ENCODE results near the gene TBL1X. TPM values are rescaled to one million over a fixed set of nuclear protein-coding genes. Genes with fewer than 3 reads are reported as not detected.
"Not testable (repeated sequence)": the region's sequence is repeated elsewhere in the genome, so short reads cannot be mapped to it uniquely, and the experiment has no call there.

Gene TBL1X
- total RNA-seq, 2 donors from 2014 or later = 12.3 to 14.0 TPM

DNA sequence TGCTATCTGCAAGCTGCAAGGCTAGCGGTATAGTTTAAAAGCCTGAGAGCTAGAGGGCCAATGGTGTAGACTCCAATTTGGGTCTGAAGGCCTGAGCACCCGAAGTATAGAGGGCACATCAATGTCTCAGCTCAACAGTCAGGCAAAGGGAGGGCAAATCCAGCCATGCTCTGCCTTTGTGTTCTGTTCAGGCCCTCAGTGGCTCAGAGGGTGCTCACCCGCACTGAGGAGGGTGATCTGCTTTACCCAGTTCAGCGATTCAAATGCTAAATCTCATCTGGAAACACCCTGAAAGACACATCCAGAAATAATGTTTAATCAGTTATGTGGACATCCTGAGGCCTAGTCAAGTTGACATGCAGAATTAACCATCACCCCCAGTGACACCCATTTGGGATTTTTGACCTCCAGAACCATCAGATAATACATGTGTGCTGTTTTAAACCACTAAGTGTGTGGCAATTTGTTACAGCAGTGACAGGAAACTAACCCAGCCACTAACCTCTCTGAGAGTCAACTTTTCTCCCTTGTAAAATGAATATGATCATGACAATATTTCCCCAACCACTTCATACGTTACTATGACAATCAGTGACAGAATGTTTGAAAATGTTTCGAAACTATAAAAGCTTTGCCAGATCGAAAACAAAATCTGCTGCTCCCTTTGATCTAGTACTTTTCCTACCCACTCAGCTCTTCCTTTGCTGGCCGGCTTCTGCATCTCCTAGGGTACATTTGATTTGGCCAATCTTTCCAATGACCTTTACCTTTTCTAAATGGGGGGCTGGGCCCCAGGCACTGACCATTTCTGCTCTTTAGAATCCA is 8.4 kb upstream of the TBL1X start:
- Histone ChIP-seq H3K27me3 (no peaks in the 10 kb centered on the region), H3K9me3 (no peaks in the 10 kb centered on the region), H3K4me3 (no peak overlapping the region), H3K4me1 (no peaks in the 10 kb centered on the region), H3K36me3 (no peaks in the 10 kb centered on the region), H3K27ac (no peak overlapping the region)
- TF ChIP-seq, protein P1, sequence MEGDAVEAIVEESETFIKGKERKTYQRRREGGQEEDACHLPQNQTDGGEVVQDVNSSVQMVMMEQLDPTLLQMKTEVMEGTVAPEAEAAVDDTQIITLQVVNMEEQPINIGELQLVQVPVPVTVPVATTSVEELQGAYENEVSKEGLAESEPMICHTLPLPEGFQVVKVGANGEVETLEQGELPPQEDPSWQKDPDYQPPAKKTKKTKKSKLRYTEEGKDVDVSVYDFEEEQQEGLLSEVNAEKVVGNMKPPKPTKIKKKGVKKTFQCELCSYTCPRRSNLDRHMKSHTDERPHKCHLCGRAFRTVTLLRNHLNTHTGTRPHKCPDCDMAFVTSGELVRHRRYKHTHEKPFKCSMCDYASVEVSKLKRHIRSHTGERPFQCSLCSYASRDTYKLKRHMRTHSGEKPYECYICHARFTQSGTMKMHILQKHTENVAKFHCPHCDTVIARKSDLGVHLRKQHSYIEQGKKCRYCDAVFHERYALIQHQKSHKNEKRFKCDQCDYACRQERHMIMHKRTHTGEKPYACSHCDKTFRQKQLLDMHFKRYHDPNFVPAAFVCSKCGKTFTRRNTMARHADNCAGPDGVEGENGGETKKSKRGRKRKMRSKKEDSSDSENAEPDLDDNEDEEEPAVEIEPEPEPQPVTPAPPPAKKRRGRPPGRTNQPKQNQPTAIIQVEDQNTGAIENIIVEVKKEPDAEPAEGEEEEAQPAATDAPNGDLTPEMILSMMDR (IDR thresholded peaks at IDR 0.05) = no peak
- DNase-seq (ENCODE audit: low spot score) = no peak

DNA sequence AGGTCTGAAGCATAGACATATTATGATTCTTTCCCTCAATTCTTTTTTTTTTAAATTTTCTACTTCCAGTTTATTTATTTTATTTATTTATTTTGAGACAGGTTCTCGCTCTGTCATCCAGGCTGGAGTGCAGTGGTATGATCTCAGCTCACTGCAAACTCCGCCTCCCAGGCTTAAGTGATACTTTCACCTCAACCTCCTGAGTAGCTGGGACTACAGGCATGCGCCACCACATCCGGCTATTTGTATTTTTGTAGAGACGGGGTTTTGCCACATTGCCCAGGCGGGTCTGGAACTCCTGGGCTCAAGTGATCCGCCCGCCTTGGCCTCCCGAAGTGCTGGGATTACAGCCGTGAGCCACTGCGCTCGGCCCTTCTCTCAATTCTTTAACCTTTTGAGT is 6.8 kb upstream of the TBL1X start:
- not testable (repeated sequence) for H3K4me1 ChIP-seq; H3K9me3 ChIP-seq; H3K4me3 ChIP-seq; H3K27ac ChIP-seq; H3K27me3 ChIP-seq; H3K36me3 ChIP-seq; DNase-seq (ENCODE audit: low spot score)

DNA sequence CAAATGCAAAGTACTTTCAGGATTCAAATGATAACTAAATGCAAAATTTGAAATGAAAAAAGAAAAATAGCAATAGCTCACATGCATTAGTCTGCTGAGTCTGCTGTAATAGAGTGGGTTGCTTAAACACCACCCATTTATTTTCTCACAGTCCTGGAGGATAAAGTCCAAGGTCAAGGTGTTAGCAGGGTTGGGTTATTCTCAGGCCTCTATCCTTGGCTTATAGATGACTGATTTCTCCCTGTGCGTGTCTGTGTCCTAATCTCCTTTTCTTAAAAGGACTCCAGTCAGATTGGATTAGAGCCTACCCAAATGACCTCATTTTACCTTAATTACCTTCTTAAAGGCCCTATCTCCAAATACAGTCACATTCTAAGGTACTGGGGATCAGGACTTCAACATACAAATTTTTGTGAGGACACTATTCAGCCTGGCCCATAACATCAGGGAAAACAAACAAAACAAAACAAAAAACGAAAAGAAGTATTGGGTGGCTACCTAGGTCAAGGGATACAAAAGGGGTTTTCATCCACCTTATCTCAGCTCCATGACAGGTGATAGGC is 6.3 kb upstream of the TBL1X start:
- TF ChIP-seq, protein P1 (IDR thresholded peaks at IDR 0.05) = no peak
- Histone ChIP-seq H3K9me3 (no peaks in the 10 kb centered on the region), H3K4me3 (no peak overlapping the region), H3K36me3 (no peaks in the 10 kb centered on the region), H3K27me3 (no peaks in the 10 kb centered on the region), H3K27ac (no peak overlapping the region), H3K4me1 (peaks cover 0 to 11% of the 10 kb centered on the region in 2 donors)
- no peak for DNase-seq (ENCODE audit: low spot score)

DNA sequence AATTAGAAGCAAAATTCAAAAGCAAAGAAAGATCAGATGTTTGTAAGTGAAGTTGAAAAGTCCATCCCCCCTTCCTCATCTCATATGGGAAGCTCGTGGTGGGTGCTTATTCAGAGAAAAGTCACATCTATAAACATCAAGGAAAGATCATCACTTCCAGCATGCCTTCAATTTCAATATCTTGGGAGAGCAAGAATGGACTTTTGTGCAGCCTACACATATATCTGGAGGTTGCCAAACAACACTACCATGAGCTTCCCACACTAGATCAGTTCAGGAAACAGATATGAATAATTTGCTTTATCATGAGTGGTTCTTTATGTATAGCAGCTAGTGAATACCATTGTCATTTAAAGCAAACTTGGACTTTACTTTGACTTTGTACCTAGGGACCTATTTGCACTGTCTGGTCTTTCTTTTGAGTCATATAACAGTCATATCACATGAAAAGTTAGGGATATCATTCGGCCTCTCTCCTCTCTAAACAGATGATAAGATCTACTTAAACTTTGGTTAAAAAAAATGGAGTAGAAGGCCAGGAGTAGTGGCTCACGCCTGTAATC is 5.6 kb upstream of the TBL1X start:
- DNase-seq (ENCODE audit: low spot score) = no peak
- Histone ChIP-seq H3K4me1 (peaks cover 0 to 18% of the 10 kb centered on the region in 2 donors), H3K4me3 (no peak overlapping the region), H3K36me3 (no peaks in the 10 kb centered on the region), H3K27ac (no peak overlapping the region), H3K27me3 (no peaks in the 10 kb centered on the region), H3K9me3 (no peaks in the 10 kb centered on the region)
- TF ChIP-seq, protein P1 (IDR thresholded peaks at IDR 0.05) = no peak

DNA sequence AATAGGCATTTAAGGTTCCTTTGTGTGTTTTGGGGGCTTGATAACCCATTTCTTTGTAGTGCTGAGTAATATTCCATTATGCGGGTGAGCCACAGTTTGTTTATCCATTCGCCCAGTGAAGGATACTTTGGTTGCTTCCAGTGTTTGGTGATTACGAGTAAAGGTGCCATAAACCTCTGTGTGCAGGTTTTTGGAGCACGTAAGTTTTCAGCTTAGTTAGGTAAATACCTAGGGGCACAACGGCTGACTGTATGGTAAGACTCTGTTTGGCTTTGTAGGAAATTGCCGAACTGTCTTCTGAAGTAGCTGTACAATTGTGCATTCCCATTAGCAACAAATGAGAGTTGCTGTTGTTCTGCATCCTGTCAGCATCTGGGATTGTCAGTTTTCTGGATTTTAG is 3.8 kb upstream of the TBL1X start:
- TF ChIP-seq, protein P1 (IDR thresholded peaks at IDR 0.05) = no peak
- H3K4me1 ChIP-seq = peaks cover 0 to 26% of the 10 kb centered on the region in 2 donors
- H3K4me3 ChIP-seq = no peak overlapping the region
- H3K9me3 ChIP-seq = no peaks in the 10 kb centered on the region
- H3K27me3 ChIP-seq = peaks cover 0 to 4% of the 10 kb centered on the region in 2 donors
- no peaks in the 10 kb centered on the region for H3K36me3 ChIP-seq
- DNase-seq (ENCODE audit: low spot score) = no peak
- H3K27ac ChIP-seq = no peak overlapping the region

DNA sequence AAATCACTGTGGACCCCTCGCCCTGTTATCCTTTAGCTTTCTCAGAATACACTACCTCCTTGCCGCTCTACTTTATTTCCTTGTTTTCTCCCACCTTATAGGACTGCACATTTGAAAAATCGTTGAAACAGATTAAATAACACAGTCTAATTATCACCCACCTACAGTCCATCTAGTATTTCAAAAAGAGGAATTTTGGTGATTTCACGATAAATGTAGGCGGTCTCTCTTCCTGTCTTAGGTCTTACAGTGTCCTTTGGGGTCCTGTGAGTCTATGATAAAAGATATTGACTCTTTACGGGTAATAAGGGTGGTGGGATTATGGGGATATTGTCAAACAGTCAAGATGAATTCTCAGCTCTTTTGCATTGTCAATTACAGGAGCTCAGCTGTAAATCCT is 2.4 kb upstream of the TBL1X start:
- TF ChIP-seq, protein P1 (IDR thresholded peaks at IDR 0.05) = no peak
- Histone ChIP-seq H3K4me1 (peaks cover 0 to 36% of the 10 kb centered on the region in 2 donors), H3K4me3 (no peak overlapping the region), H3K27ac (peak overlapping the region in 1 of 2 donors; percentile 88), H3K9me3 (no peaks in the 10 kb centered on the region), H3K36me3 (no peaks in the 10 kb centered on the region), H3K27me3 (peaks cover 0 to 4% of the 10 kb centered on the region in 2 donors)
- DNase-seq (ENCODE audit: low spot score) = no peak

Measured in right atrium auricular region (tissue), 2 donors.